NCI-H524 (cell line): ENCODE measurements around the gene TERB2.
"Not testable (repeated sequence)": the region's sequence is repeated elsewhere in the genome, so short reads cannot be mapped to it uniquely, and the experiment has no call there.

ENCODE experiments used
- DNase-seq, 2 experiments: peaks; one replicate each; lab custom pipeline; 2025; lab: John Stamatoyannopoulos, UW

TERB2 gene

GRCh38 chr15:45003731-45004410 lies 47.4 kb downstream of the TERB2 start:
- DNase-seq: not testable (repeated sequence)

GRCh38 chr15:45004590-45005175 lies 48.2 kb downstream of the TERB2 start:
- not testable (repeated sequence) for DNase-seq

- DNase-seq: no peak
These were observed 52.6 kb downstream of the TERB2 start for GRCh38 chr15:45009046-45009445.

- DNase-seq: not testable (repeated sequence)
These were observed 58.6 kb downstream of the TERB2 start for GRCh38 chr15:45015114-45015513.

- DNase-seq: not testable (repeated sequence)
These were observed 63.9 kb downstream of the TERB2 start for GRCh38 chr15:45020222-45020900.

GRCh38 chr15:45020901-45021259 lies 64.4 kb downstream of the TERB2 start:
- not testable (repeated sequence) for DNase-seq

- DNase-seq: no peak
These were observed 64.9 kb downstream of the TERB2 start for GRCh38 chr15:45021348-45021747.

GRCh38 chr15:45022871-45023658 lies 66.6 kb downstream of the TERB2 start, which contains the start of gene SORD:
Gene SORD (plus strand): TSS chr15:45023195. CDS start chr15:45023284, 89 bp downstream.
- DNase-seq: peak; percentile 88 to 93

- DNase-seq: peak in 1 of 2 experiments; percentile 45
These were observed 67.3 kb downstream of the TERB2 start for GRCh38 chr15:45023659-45024225.

- DNase-seq: not testable (repeated sequence)
These were observed 68.2 kb downstream of the TERB2 start for GRCh38 chr15:45024649-45025048.

GRCh38 chr15:45025627-45026026 lies 69.1 kb downstream of the TERB2 start:
- DNase-seq: not testable (repeated sequence)

- no peak for DNase-seq
These were observed 70.2 kb downstream of the TERB2 start for GRCh38 chr15:45026651-45027190.

- DNase-seq: no peak
These were observed 70.7 kb downstream of the TERB2 start for GRCh38 chr15:45027220-45027619.
